Measurements from ENCODE around the gene COL4A2.

COL4A2 gene

DNA sequence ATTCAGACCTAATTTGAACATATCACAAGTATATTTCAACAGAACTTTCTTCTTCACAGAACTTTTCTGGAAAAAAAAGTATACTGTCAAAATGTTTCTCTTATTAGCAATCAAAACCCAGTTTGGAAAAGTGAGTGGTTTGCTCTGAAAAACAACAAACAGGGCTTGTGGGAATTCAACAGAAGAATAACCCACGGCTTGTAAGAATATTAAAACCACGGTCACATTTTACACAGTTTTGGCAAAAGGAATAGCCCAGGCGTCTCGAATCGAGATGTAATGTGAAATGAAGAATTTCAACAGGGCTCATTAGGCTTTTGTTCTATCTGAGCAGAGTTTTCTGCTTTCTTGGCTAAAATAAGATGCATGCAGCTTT, 70.7 kb downstream of the COL4A2 start:
- Mint-ChIP-seq H3K27ac (no peak overlapping the region), H3K9me3 (peaks cover 14% of the 10 kb centered on the region), H3K27me3 (peaks cover 57% of the 10 kb centered on the region), H3K36me3 (ENCODE audit: low read depth) (no peaks in the 10 kb centered on the region), H3K4me1 (ENCODE audit: low read depth) (no peaks in the 10 kb centered on the region), H3K4me3 (no peak overlapping the region)
- no peak for DNase-seq

GRCh38 chr13:110379358-110379757, 72.3 kb downstream of the COL4A2 start:
- Mint-ChIP-seq H3K27me3 (peaks cover 48% of the 10 kb centered on the region), H3K9me3 (peaks cover 14% of the 10 kb centered on the region), H3K27ac (no peak overlapping the region), H3K4me3 (no peak overlapping the region), H3K4me1 (ENCODE audit: low read depth) (no peaks in the 10 kb centered on the region), H3K36me3 (ENCODE audit: low read depth) (no peaks in the 10 kb centered on the region)
- DNase-seq = no peak

DNA sequence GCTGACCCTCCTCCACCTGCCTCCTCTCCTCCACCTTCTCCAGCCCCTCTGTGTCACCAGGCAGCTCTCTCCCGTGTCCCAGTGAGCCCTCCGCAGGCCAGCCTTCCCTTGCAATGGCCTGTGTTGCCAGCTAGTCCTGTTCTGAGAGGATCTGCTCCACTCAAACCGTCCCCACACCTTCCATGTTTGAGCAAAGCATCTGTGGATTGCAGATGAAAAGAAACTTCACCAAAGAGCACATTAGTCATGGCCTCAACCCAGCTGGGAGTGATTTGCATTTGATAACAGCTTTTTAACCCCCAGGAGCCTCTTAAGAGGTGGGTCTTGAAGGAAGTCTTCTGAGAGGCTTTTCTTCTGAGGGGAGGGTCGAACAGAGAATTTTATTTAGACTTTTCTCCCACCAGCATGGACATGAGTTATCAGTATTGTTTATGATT, 72.8 kb downstream of the COL4A2 start:
- no peaks in the 10 kb centered on the region for H3K36me3 Mint-ChIP-seq (ENCODE audit: low read depth)
- no peak overlapping the region for H3K27ac Mint-ChIP-seq
- DNase-seq = no peak
- H3K4me1 Mint-ChIP-seq (ENCODE audit: low read depth) = no peaks in the 10 kb centered on the region
- no peak overlapping the region for H3K4me3 Mint-ChIP-seq
- peaks cover 14% of the 10 kb centered on the region for H3K9me3 Mint-ChIP-seq
- H3K27me3 Mint-ChIP-seq = peaks cover 50% of the 10 kb centered on the region

DNA sequence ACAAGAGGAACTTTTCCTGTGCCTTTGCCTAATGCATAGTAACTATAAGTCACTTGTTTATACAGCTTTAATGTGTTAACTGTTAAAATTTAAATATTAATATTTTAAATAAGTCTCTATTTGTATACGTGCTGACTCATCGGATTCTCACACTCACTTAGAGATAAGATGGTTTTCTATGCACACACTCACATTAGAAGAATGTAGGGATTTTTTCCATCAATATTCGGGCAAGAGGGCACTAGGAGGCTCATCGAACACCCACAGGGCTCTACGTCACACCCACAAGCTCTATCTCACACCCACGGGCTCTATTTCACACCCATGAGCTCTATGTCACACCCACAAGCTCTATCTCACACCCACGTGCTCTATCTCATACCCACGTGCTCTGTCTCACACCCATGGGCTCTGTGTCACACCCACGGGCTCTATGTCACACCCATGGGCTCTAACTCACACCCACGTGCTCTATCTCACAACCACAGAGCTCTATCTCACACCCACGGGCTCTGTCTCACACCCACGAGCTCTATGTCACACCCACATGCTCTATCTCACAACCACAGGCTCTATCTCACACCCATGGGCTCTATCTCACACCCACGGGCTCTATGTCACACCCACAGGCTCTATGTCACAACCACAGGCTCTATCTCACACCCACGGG, 73.4 kb downstream of the COL4A2 start:
- no peaks in the 10 kb centered on the region for H3K4me1 Mint-ChIP-seq (ENCODE audit: low read depth)
- peaks cover 45% of the 10 kb centered on the region for H3K27me3 Mint-ChIP-seq
- H3K36me3 Mint-ChIP-seq (ENCODE audit: low read depth) = no peaks in the 10 kb centered on the region
- DNase-seq = no peak
- H3K4me3 Mint-ChIP-seq = no peak overlapping the region
- H3K27ac Mint-ChIP-seq = no peak overlapping the region
- peaks cover 14% of the 10 kb centered on the region for H3K9me3 Mint-ChIP-seq

GRCh38 chr13:110381029-110381360, 73.9 kb downstream of the COL4A2 start:
- peaks cover 14% of the 10 kb centered on the region for H3K9me3 Mint-ChIP-seq

GRCh38 chr13:110382229-110382628, 75.1 kb downstream of the COL4A2 start:
- peaks cover 14% of the 10 kb centered on the region for H3K9me3 Mint-ChIP-seq
- no peaks in the 10 kb centered on the region for H3K4me1 Mint-ChIP-seq (ENCODE audit: low read depth)
- DNase-seq = no peak
- H3K36me3 Mint-ChIP-seq (ENCODE audit: low read depth) = no peaks in the 10 kb centered on the region
- H3K27ac Mint-ChIP-seq = no peak overlapping the region
- H3K4me3 Mint-ChIP-seq = no peak overlapping the region
- peaks cover 36% of the 10 kb centered on the region for H3K27me3 Mint-ChIP-seq

More at GRCh38 chr13:110381029-110381360, 73.9 kb downstream of the COL4A2 start:
- DNase-seq = no peak
- no peaks in the 10 kb centered on the region for H3K4me1 Mint-ChIP-seq (ENCODE audit: low read depth)
- no peak overlapping the region for H3K4me3 Mint-ChIP-seq
- H3K27me3 Mint-ChIP-seq = peaks cover 43% of the 10 kb centered on the region
- no peaks in the 10 kb centered on the region for H3K36me3 Mint-ChIP-seq (ENCODE audit: low read depth)
- H3K27ac Mint-ChIP-seq = no peak overlapping the region

DNA sequence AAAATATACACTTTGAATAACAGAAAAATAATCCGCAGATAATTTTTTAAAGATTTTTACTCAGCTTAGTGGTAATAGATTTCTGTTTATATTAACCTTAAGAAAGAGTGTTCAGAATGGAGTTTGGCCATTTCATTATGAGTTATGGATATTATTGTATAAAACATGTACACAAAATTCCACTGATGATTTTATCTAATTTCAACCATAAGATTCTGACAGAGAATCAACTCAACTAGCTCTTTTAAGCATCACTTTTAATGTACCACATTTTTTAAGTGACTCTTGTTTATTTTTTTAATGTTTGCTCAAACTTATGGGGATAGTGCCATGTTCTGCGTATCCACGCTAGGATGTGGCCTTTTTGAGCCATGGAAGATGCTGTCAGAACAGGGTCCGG, 75.7 kb downstream of the COL4A2 start:
- Mint-ChIP-seq H3K27ac (no peak overlapping the region), H3K27me3 (peaks cover 36% of the 10 kb centered on the region), H3K9me3 (peaks cover 14% of the 10 kb centered on the region), H3K4me3 (no peak overlapping the region), H3K36me3 (ENCODE audit: low read depth) (no peaks in the 10 kb centered on the region), H3K4me1 (ENCODE audit: low read depth) (peaks cover 2% of the 10 kb centered on the region)
- DNase-seq = no peak

DNA sequence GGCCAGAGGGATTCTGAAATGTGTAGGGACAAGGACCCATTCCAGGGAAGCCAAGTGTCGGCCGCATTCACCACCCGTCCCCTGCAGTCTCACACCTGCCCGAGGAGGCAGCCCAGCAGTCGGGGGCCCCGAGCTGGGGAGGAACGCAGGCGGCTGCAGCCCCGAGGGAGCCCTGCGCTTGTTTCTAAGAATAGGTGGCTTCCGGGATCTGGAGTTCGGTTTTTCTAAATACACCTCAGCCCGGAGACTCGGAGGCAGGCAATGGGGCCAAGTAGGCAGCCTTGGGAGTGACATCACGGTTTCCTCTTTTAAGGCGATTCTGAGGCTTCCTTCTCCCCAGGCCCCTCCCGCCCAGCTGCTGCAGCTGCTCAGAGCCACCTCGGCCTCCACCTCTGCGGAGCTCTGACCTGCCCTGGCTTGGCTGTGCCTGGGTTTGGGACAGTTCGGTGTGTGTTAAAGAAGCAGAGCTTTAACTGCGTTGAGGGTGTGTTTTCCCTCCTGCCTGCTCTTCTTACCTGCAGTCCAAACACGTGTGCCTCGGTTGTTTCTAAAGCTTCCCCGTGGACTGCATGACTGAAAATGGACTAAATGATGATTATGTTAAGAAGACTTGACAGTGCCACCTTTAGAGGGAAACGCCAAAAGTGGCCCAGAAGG, 80.5 kb downstream of the COL4A2 start:
- H3K27ac Mint-ChIP-seq = no peak overlapping the region
- peaks cover 63% of the 10 kb centered on the region for H3K27me3 Mint-ChIP-seq
- peaks cover 10% of the 10 kb centered on the region for H3K4me1 Mint-ChIP-seq (ENCODE audit: low read depth)
- no peaks in the 10 kb centered on the region for H3K36me3 Mint-ChIP-seq (ENCODE audit: low read depth)
- no peak overlapping the region for H3K4me3 Mint-ChIP-seq
- DNase-seq = no peak
- H3K9me3 Mint-ChIP-seq = no peaks in the 10 kb centered on the region

DNA sequence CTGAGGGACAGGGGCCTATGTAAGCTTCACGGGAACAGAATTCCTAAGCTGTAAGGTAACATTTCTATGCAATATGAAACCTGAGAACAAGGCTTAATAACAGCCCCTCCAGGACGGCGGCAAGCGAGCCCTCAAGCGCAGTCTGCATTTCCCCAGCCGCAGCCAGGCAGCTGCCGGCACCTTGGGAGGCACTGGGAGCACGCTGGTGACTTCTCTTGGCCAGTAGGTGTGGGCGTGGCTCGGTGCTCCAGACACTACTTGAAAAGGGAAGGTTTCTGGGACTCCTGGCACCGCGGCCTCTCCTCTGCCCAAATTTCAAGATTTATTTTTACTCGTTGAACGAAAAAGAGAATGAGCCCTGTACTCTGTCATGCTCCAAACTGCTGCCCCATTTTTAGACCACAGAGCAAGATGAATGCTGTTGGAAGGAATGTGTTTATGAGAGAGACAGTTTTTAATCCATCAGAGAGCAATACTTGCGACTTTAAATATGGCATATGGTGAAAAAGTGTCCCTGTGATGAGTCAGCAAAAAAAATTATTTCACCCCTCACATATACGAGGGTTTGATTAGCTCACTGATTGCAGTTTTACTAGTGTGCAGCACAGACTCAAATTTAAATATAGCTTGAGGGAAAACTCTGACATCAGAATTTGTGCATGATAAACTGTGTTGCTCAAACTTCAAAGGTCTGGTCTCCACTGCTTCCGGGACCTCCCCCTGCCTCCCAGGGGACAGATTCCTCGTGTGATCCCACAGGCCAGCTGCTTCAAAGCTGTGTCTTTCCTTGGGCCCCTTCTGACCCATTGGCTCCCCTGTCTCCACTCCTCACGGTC, 81.2 kb downstream of the COL4A2 start:
- DNase-seq = no peak

DNA sequence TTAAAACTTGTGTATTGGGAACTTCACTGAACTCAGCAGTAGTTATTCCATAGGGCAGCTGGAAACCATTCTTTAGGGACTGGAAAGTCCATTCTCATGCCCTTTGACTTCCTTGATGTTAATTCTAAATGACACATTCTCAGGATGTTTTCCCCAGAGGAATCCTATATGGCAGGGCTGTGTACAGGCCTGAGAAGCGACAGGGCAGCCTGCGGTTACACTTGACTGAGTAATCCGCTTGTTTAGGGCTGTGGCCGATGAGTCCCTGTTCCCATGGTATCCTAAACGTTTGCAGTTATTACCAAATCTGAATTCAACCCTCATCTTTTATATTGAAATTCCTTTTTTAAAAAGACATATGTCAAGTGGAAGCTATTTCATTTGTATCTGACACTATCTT, 83.5 kb downstream of the COL4A2 start:
- H3K27me3 Mint-ChIP-seq = peaks cover 73% of the 10 kb centered on the region
- H3K36me3 Mint-ChIP-seq (ENCODE audit: low read depth) = no peaks in the 10 kb centered on the region
- peaks cover 10% of the 10 kb centered on the region for H3K4me1 Mint-ChIP-seq (ENCODE audit: low read depth)
- no peak overlapping the region for H3K27ac Mint-ChIP-seq
- no peak overlapping the region for H3K4me3 Mint-ChIP-seq
- H3K9me3 Mint-ChIP-seq = no peaks in the 10 kb centered on the region
- no peak for DNase-seq

More for the DNA sequence above, 81.2 kb downstream of the COL4A2 start:
- Mint-ChIP-seq H3K9me3 (no peaks in the 10 kb centered on the region), H3K4me3 (no peak overlapping the region), H3K4me1 (ENCODE audit: low read depth) (peaks cover 10% of the 10 kb centered on the region), H3K27ac (no peak overlapping the region), H3K27me3 (peaks cover 67% of the 10 kb centered on the region), H3K36me3 (ENCODE audit: low read depth) (no peaks in the 10 kb centered on the region)

DNA sequence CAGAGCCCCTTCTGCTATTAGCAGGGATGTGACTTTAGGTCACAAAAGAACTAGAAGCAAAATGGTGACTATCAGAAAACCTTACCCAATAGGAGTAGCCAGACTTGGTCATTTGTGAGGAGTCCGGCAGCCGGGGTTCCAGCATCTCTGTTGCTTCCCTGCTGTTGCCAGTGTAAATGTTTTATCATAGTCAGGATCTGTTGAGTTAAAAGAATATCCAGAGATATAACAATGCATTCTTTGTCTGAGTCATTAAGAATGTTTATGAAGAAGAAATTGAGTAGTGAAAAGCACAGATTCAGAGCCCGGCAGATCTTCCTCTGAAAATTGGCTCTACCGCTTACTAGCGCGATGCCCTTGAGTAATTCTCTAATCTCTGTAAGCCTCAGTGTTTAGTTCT, 84.2 kb downstream of the COL4A2 start:
- Mint-ChIP-seq H3K4me3 (no peak overlapping the region), H3K27me3 (peaks cover 77% of the 10 kb centered on the region), H3K36me3 (ENCODE audit: low read depth) (no peaks in the 10 kb centered on the region), H3K4me1 (ENCODE audit: low read depth) (peaks cover 10% of the 10 kb centered on the region), H3K9me3 (no peaks in the 10 kb centered on the region), H3K27ac (no peak overlapping the region)
- DNase-seq = no peak

GRCh38 chr13:110392510-110393240, 85.6 kb downstream of the COL4A2 start:
- H3K27ac Mint-ChIP-seq = no peak overlapping the region
- H3K4me3 Mint-ChIP-seq = no peak overlapping the region
- peaks cover 9% of the 10 kb centered on the region for H3K4me1 Mint-ChIP-seq (ENCODE audit: low read depth)
- H3K36me3 Mint-ChIP-seq (ENCODE audit: low read depth) = no peaks in the 10 kb centered on the region
- DNase-seq = no peak
- H3K27me3 Mint-ChIP-seq = peaks cover 91% of the 10 kb centered on the region
- no peaks in the 10 kb centered on the region for H3K9me3 Mint-ChIP-seq

- Mint-ChIP-seq H3K4me3 (no peak overlapping the region), H3K27me3 (peaks cover 91% of the 10 kb centered on the region), H3K36me3 (ENCODE audit: low read depth) (no peaks in the 10 kb centered on the region), H3K4me1 (ENCODE audit: low read depth) (peaks cover 1% of the 10 kb centered on the region), H3K27ac (no peak overlapping the region), H3K9me3 (no peaks in the 10 kb centered on the region)
- DNase-seq = no peak
Measured at GRCh38 chr13:110393761-110394160, 86.7 kb downstream of the COL4A2 start.

DNA sequence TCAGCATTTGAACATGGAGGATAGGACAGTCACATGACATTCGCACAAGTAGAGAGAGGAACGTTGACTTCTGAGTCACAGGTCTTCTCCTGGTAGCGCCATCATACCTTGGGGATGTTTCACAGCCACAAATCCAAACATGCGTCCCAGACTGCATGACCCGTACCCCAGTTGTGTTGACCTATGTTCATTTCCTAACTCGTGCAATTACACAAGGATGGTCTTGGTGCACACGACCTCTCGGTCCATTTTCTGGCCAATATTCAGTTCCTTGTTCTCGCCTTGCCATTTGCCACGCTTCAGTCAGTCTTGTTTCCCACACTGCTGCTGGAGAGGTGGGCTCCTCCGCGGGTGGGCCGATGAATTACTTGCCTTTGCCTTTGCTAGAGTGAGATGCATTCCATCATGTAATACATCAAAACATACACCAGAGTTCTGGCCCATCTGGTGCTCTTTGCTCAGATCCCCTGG, 87.3 kb downstream of the COL4A2 start:
- H3K4me3 Mint-ChIP-seq = no peak overlapping the region
- H3K36me3 Mint-ChIP-seq (ENCODE audit: low read depth) = no peaks in the 10 kb centered on the region
- H3K27ac Mint-ChIP-seq = no peak overlapping the region
- H3K9me3 Mint-ChIP-seq = no peaks in the 10 kb centered on the region
- DNase-seq = no peak
- H3K27me3 Mint-ChIP-seq = peaks cover 91% of the 10 kb centered on the region
- H3K4me1 Mint-ChIP-seq (ENCODE audit: low read depth) = no peaks in the 10 kb centered on the region
